ENCODE measurements around the gene PFDN2.

GRCh38 chr1:161127649-161128048 is 9.8 kb upstream of the PFDN2 start:
- TF ChIP-seq CTCF (IDR thresholded peaks at IDR 0.05), result no peak
- TF ChIP-seq POLR2A (IDR thresholded peaks at IDR 0.05), result no peak

Data from thyroid gland (tissue), 4 donors.